K562 (cell line): ENCODE measurements around the gene IPO8. TPM values are rescaled to one million over a fixed set of nuclear protein-coding genes. Genes with fewer than 3 reads are reported as not detected.
A peak's percentile ranks its signal among the peaks of the same experiment; 100 is the strongest.
"Not testable (repeated sequence)": the region's sequence is repeated elsewhere in the genome, so short reads cannot be mapped to it uniquely, and the experiment has no call there.

Experiments used
- ATAC-seq: fragments of 200-7000 bp; cut with Tn5 transposase; 3 replicates; pipeline ENCODE4 v1.9.1; 2020; ENCODE audit warnings: moderate library complexity
- BruUV-seq: library from RNA; stranded (reverse); fragments of 400-500 nt; replicated peaks from 2 replicates; lab custom pipeline; 2021; lab: Mats Ljungman, UMichigan
- CTCF ChIA-PET: fragments of 300-600 bp; formaldehyde crosslinking; extraction: SDS; loops from one replicate; lab custom pipeline; 2021; ENCODE audit warnings: low intra/inter-chr PET ratio; lab: Yijun Ruan, JAX
- POLR2A ChIA-PET: fragments of 300-600, 350-650 bp; sonication (Branson Sonifier 250); formaldehyde crosslinking; extraction: SDS; loops from one replicate; lab custom pipeline; 2021; ENCODE audit warnings: antibody characterized with exemption, inconsistent platforms; lab: Yijun Ruan, JAX
- DNase-seq, 4 experiments: peaks; one replicate each; pipeline versions ENCODE4 v3.0.0 to v3.0.0-alpha.2; 2011 to 2018; ENCODE audit warnings: low spot score in 3 of 4, mixed read lengths in 3 of 4; ENCODE audit errors: extremely low read depth in 1 of 4
- FAIRE-seq: peaks from 2 replicates; lab custom pipeline; 2011; peaks lifted over from hg19 to GRCh38; lab: Jason Lieb, UNC
- H2AFZ ChIP-seq: 2 replicates; pipeline ENCODE4 v1.6.0; 2011; ENCODE audit warnings: low read depth, low read length, control low read depth, inconsistent platforms
- H3K27ac ChIP-seq: fragments of 200-600 bp; 3 replicates; pipeline ENCODE4 v1.8.0; 2011; ENCODE audit warnings: low read depth, mild to moderate bottlenecking, control low read depth, inconsistent platforms, low read length, moderate library complexity, mixed read lengths; ENCODE audit errors: extremely low read depth
- H3K27me3 ChIP-seq, 2 experiments: fragments of 300-600 bp in 1 of 2; 2 replicates in 1 of 2; 3 replicates in 1 of 2; pipeline versions ENCODE4 v1.6.0 to v1.8.0; 2011; ENCODE audit warnings: inconsistent platforms in 2 of 2, low read length in 2 of 2, mild to moderate bottlenecking in 1 of 2, mixed read lengths in 1 of 2, moderate library complexity in 1 of 2; ENCODE audit not compliant: control insufficient read depth in 2 of 2, insufficient read depth in 2 of 2
- H3K36me3 ChIP-seq: fragments of 300-600 bp; 3 replicates; pipeline ENCODE4 v1.8.0; 2011; ENCODE audit warnings: mild to moderate bottlenecking, low read length, inconsistent platforms; ENCODE audit not compliant: control insufficient read depth, insufficient read depth
- H3K4me1 ChIP-seq, 2 experiments: fragments of 200-600 bp in 1 of 2; replicated peaks in 1 of 2; 2 replicates in 1 of 2; 3 replicates in 1 of 2; pipeline versions ENCODE4 v1.5.1 to v1.8.0; 2011; ENCODE audit warnings: inconsistent platforms in 2 of 2, low read length in 2 of 2, mild to moderate bottlenecking in 1 of 2, mixed read lengths in 1 of 2, moderate library complexity in 1 of 2; ENCODE audit not compliant: control insufficient read depth in 2 of 2, insufficient read depth in 2 of 2
- H3K4me2 ChIP-seq: 2 replicates; pipeline ENCODE4 v1.6.1; 2011; ENCODE audit warnings: low read length, control low read depth, inconsistent platforms, mixed read lengths; ENCODE audit not compliant: insufficient read depth
- H3K4me3 ChIP-seq: fragments of 200-600 bp; sonication (generic), shearing (Covaris generic); 2 replicates; pipeline ENCODE4 v1.5.1; 2016; ENCODE audit warnings: control low read depth, inconsistent platforms
- H3K79me2 ChIP-seq: fragments of 200-600 bp; 3 replicates; pipeline ENCODE4 v1.8.0; 2011; ENCODE audit warnings: low read length, inconsistent platforms; ENCODE audit not compliant: control insufficient read depth, insufficient read depth
- H3K9ac ChIP-seq, 2 experiments: 2 replicates each; pipeline versions ENCODE4 v1.6.0 to v1.6.1; 2011; ENCODE audit warnings: low read depth in 2 of 2, low read length in 2 of 2, control low read depth in 1 of 2, inconsistent platforms in 1 of 2, mild to moderate bottlenecking in 1 of 2, mixed read lengths in 1 of 2; ENCODE audit not compliant: insufficient read depth in 1 of 2
- H3K9me1 ChIP-seq: one replicate; pipeline ENCODE4 v1.6.0; 2011; ENCODE audit warnings: inconsistent platforms, mild to moderate bottlenecking, low read length, moderate library complexity; ENCODE audit not compliant: control insufficient read depth, insufficient read depth
- H3K9me3 ChIP-seq: replicated peaks from 2 replicates; pipeline ENCODE4 v1.5.1; 2011; ENCODE audit warnings: low read depth, low read length, inconsistent platforms; ENCODE audit not compliant: control insufficient read depth, insufficient read depth
- H4K20me1 ChIP-seq: replicated peaks from 2 replicates; pipeline ENCODE4 v1.6.1; 2011; ENCODE audit warnings: low read length, inconsistent platforms, mixed read lengths; ENCODE audit not compliant: control insufficient read depth, insufficient read depth
- FOXK2 ChIP-seq, 2 experiments: fragments of 450-650 bp; IDR thresholded peaks in 1 of 2; conservative IDR thresholded peaks in 1 of 2; 2 replicates each; pipeline ENCODE4 v1.6.1; 2016; ENCODE audit warnings: low read depth in 2 of 2, mild to moderate bottlenecking in 1 of 2
- MEF2A ChIP-seq: IDR thresholded peaks from 2 replicates; pipeline ENCODE4 v1.6.1; 2011; ENCODE audit warnings: low read depth, mild to moderate bottlenecking, low read length, moderate library complexity; ENCODE audit not compliant: control insufficient read depth
- TFAM ChIP-seq: fragments of 250-450 bp; sonication (Bioruptor Pico); conservative IDR thresholded peaks from 2 replicates; pipeline ENCODE4 v1.5.0; 2021; ENCODE audit warnings: mild to moderate bottlenecking, moderate library complexity
- YY1 ChIP-seq, 3 experiments: IDR thresholded peaks; 2 replicates each; pipeline ENCODE4 v1.6.1; 2011; ENCODE audit warnings: low read length in 2 of 3, mild to moderate bottlenecking in 2 of 3, moderate library complexity in 2 of 3, borderline replicate concordance in 1 of 3, control low read depth in 1 of 3, low read depth in 1 of 3; ENCODE audit not compliant: insufficient read depth in 3 of 3, insufficient replicate concordance in 2 of 3, control insufficient read depth in 1 of 3, insufficient read length in 1 of 3; ENCODE audit errors: extremely low read depth in 1 of 3
- WGBS: fragments of 100-300 bp; shearing (Covaris generic); methylation state at CpG from one replicate; pipeline ENCODE4 v1.1.6; 2016; ENCODE audit warnings: low coverage, mixed read lengths; ENCODE audit not compliant: insufficient coverage; ENCODE audit errors: missing lambda C conversion rate; 5-methylcytosine and 5-hydroxymethylcytosine counted together
- in situ Hi-C: fragments of 300-500 bp; cut with MboI; formaldehyde crosslinking; loops from 4 replicates; pipeline ENCODE4 v1.15.0; 2018; ENCODE audit warnings: inconsistent platforms, mixed read lengths
- intact Hi-C: fragments of 100-400 bp; cut with micrococcal nuclease; formaldehyde crosslinking; loops from 2 replicates; pipeline ENCODE4 v1.14.2; 2022
- polyA plus RNA-seq, 8 experiments: library from polyadenylated mRNA; depleted of rRNA in 4 of 8; stranded (reverse) in 5 of 8; unstranded in 3 of 8; fragments of >200 nt; fragmentation: Nextera tagmentation in 2 of 8; fragmentation: Illumina TruSeq in 1 of 8; extraction: Ambion mirVana in 2 of 8; extraction: Trizol in 1 of 8; gene quantifications; 2 replicates each; pipeline versions ENCODE4 v1.2.1 to v1.2.3, GENCODE V29; 2011 to 2014; ENCODE audit warnings: inconsistent platforms in 1 of 8, missing spikeins in 1 of 8
- total RNA-seq, 7 experiments: library from RNA; depleted of rRNA in 6 of 7; stranded (reverse); fragments of >200 nt in 6 of 7; fragmentation: Illumina TruSeq in 2 of 7; extraction: Trizol in 2 of 7; gene quantifications; 2 replicates each; pipeline versions ENCODE4 v1.2.1 to v1.2.3, GENCODE V29; 2011 to 2021; ENCODE audit warnings: low replicate concordance in 1 of 7

Gene IPO8
- total and polyA plus RNA-seq, 9 of the 15 experiments (the other 6 are each of a cell fraction or from before 2014, with no cell fraction given), result 6.5 to 39.6 (median 24.7) TPM

DNA sequence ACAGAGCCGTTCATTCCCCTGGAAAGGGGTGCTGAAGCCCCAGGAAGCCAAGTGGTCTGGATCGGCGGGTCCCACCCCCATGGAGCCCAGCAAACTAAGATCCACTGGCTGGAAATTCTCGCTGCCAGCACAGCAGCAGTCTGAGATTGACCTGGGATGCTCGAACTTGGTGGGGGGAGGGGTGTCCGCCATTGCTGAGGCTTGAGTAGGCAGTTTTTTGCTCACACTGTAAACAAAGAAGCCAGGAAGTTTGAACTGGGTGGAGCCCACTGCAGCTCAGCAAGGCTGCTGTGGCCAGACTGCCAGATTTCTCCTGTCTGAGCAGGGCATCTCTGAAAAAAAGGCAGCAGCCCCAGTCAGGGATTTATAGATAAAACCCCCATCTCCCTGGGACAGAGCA lies 91.4 kb downstream of the IPO8 start:
- not testable (repeated sequence) for H3K27ac ChIP-seq
- peak; percentile 62 for ATAC-seq

DNA sequence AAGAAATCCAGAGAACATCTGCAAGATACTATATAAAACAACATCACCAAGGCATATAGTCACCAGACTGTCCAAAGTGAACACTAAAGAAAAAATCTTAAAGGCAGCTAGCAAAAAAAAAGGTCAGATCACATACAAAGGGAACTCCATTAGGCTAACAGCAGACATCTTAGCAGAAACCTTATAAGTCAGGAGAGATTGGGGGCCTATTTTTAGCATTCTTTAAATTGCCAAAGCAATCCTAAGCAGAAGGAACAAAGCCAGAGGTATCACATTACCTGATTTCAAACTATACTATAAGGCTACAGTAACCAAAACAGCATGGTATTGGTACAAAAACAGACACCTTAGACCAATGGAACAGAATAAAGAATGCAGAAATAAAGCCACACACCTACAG lies 92.5 kb downstream of the IPO8 start:
- ATAC-seq (no peak), DNase-seq (no peak), FAIRE-seq (no peak)
- Histone ChIP-seq H3K9me1 (no peaks in the 10 kb centered on the region), H3K36me3 (no peaks in the 10 kb centered on the region), H3K9me3 (peaks cover 5% of the 10 kb centered on the region; the same call in 1 of the 2 replicates), H3K4me2 (no peak overlapping the region), H2AFZ (no peak overlapping the region), H3K27ac (no peak overlapping the region), H3K27me3 (no peaks in the 10 kb centered on the region), H3K4me3 (no peak overlapping the region), H3K9ac (no peak overlapping the region), H3K79me2 (no peaks in the 10 kb centered on the region), H4K20me1 (no peaks in the 10 kb centered on the region), H3K4me1 (no peaks in the 10 kb centered on the region; a peak in 1 of 5 replicates)
- TF ChIP-seq MEF2A (peak; percentile 50; the same call in 1 of the 2 replicates), TFAM (CRISPR knock-in tag) (no peak)
- in situ Hi-C loops (no loop called here), intact Hi-C loops (no loop called here)
- CTCF ChIA-PET, result no interaction called here
- BruUV-seq, result no TSS peak
- POLR2A ChIA-PET, result interaction anchor here (0.7 kb wide), 1 partner anchor 185 kb away, joined by 3 read pairs; no protein-coding TSS in a partner anchor

More for the DNA sequence above, 91.4 kb downstream of the IPO8 start:
- H3K9me1 ChIP-seq, H4K20me1 ChIP-seq, H3K4me3 ChIP-seq, H3K36me3 ChIP-seq, H3K79me2 ChIP-seq, in situ Hi-C loops, intact Hi-C loops, H3K4me2 ChIP-seq, CTCF ChIA-PET, BruUV-seq, FAIRE-seq, H3K9ac ChIP-seq, H3K27me3 ChIP-seq, H3K4me1 ChIP-seq, H3K9me3 ChIP-seq: not testable (repeated sequence)
- DNase-seq, result peak in 1 of 4 experiments; percentile 19
- 5% methylated on average over 6 of the region's 6 CpGs for WGBS
- POLR2A ChIA-PET, result interaction anchor here (0.8 kb wide), 1 partner anchor 9 kb away, joined by 3 read pairs; no protein-coding TSS in a partner anchor
- H2AFZ ChIP-seq, result peak overlapping the region; percentile 51; the same call in 1 of the 2 replicates
- TF ChIP-seq YY1 (IDR thresholded peaks at IDR 0.05; ENCODE audit: borderline replicate concordance in 1 of 3, control insufficient read depth in 1 of 3, extremely low read depth in 1 of 3, insufficient read depth in 3 of 3, insufficient read length in 1 of 3, insufficient replicate concordance in 2 of 3, low read depth in 1 of 3, low read length in 2 of 3) (peak in 2 of 3 experiments; percentile 54 to 85), FOXK2 (conservative IDR thresholded peaks at IDR 0.05 in 1 of 2, IDR thresholded peaks at IDR 0.05 in 1 of 2; ENCODE audit: low read depth in 2 of 2) (peak; percentile 37 to 56; a peak in 1 of 4 replicates)
